ENCODE results near the gene PDE8A.
"Not testable (repeated sequence)": the region's sequence is repeated elsewhere in the genome, so short reads cannot be mapped to it uniquely, and the experiment has no call there.

PDE8A gene

GRCh38 chr15:85178308-85178707 lies 196.7 kb downstream of the PDE8A start:
- no peak for ATAC-seq
- DNase-seq: no peak

- DNase-seq (no peak), ATAC-seq (no peak)
These were observed 198.0 kb downstream of the PDE8A start for GRCh38 chr15:85179700-85180099.

- not testable (repeated sequence) for ATAC-seq
These were observed 203.7 kb downstream of the PDE8A start for GRCh38 chr15:85185350-85185749.

GRCh38 chr15:85188171-85188577 lies 206.5 kb downstream of the PDE8A start:
- not testable (repeated sequence) for DNase-seq, ATAC-seq

More at GRCh38 chr15:85185350-85185749, 203.7 kb downstream of the PDE8A start:
- DNase-seq: not testable (repeated sequence)
